ENCODE measurements around the gene CNTLN.
"Not testable (repeated sequence)": the region's sequence is repeated elsewhere in the genome, so short reads cannot be mapped to it uniquely, and the experiment has no call there.

The CNTLN gene

DNA sequence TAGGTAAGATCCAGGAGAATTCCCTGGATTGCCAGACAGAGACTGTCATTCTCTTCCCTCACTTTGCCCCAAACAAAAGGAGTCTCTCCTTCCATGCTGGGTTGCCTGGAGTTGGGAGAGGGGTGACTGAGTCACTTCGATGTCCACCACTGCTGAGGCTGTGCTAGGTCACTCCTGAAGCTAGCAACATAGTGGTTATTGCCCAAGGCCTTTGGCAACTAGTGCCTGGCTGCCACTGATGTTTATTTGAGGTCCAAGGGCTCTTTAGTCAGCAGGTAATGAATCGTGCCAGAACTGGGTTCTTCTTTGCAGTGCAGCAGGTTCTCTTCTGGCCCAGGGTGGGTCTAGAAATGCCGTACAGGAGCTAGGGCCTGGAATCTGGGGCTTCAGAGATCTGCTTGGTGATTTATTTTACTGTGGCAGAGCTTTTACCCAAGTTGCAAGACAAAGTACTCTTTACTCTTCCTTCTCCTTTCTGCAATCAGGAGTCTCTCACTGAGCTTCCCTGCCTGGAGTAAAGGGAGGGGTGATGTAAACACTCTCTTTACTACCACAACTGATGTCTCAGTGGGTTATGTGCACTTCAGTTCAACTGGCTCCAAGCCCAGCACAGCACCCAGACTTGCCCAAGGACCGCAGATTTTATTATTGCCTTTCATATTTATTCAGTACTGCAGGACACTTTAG is 288.3 kb downstream of the CNTLN start:
- DNase-seq (ENCODE audit: low read depth), result no peak

DNA sequence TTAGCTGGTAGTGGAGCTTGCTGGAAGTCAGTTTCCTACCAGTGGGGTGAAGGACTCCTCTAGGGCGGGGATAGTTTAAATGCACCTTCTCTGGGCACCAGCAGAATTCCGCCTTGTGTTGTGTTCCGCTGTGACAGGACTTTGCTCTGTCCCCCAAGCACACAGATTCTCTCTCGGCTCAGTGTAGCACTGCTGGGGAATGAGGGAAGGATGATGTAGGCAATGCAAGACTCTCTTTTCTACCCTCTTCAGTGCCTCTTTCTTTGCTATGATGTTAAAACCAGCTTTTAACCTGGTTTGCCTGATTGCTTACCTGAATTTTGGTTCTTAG is 288.8 kb downstream of the CNTLN start:
- DNase-seq (ENCODE audit: low read depth), result no peak

GRCh38 chr9:17425384-17425783 is 290.5 kb downstream of the CNTLN start:
- no peak for DNase-seq (ENCODE audit: low read depth)

DNA sequence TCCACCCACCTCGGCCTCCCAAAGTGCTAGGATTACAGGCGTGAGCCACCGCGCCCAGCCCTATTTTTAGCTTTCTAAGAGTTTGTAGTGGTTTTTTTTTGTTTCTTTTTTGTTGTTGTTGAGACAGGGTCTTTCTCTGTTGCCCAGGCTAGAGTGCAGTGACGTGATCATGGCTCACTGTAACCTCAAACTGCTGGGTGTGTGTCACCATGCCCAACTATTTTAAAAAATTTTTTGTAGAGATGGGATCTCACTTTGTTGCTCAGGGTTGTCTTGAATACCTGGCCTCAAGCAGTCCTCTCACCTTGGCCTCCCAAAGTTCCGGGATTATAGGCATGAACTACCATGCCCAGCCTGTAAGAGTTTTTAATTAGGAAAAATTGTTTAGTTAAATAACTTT is 298.7 kb downstream of the CNTLN start:
- DNase-seq (ENCODE audit: low read depth), result no peak

DNA sequence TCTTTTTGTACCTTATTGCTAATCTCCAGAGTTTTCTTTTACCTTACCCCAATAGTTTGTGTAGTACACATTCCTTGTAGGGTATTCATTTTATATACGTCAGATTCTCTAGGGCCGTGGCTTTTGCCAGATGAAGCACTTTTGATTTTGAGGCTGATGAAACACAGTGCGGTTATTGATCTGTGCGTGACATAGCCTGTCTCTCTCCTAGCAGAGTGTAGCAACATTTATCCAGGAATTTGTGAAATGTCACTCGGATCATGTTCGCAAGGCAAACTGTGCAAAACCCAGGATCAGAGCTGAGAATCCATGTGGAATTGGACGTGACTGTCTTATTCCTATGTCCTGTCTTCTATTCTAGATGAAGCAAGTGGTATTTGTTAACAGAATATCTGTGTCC is 302.0 kb downstream of the CNTLN start:
- no peak for DNase-seq (ENCODE audit: low read depth)

- no peak for DNase-seq (ENCODE audit: low read depth)
Measured at GRCh38 chr9:17437813-17438212, 303.0 kb downstream of the CNTLN start.

DNA sequence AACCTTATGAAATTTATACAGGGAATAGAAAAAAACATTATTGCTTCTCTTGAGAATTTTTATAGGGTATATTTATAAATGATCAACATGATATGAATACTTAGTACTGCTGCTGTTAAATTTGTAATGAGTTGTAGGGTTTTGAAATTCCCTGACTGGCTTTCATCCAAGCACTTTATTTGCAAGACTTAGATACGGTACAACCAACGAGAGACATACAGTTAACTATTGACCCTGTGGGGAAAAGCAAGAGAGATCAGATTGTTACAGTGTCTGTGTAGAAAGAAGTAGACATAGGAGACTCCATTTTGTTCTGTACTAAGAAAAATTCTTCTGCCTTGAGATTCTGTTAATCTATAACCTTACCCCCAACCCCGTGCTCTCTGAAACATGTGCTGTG is 310.3 kb downstream of the CNTLN start:
- DNase-seq (ENCODE audit: low read depth), result not testable (repeated sequence)

DNA sequence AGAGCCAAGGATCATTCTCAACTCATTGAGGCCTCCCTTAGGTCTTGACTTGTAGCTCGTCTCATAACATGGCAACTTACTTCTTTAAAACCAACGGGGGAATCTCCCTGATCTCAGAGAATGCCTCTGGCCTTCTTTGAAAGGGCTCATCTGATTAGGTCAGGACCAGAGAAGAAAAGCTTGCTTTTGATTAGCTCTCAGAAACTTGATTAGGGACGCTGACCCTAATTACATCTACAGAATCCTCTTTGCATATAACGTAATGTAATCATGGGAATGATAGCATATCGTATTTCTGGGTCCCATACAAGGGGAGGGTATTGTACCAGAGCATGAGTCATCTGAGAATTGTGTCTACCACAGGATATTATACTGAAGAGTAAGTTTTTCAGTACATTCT is 318.9 kb downstream of the CNTLN start:
- DNase-seq (ENCODE audit: low read depth), result no peak

GRCh38 chr9:17462869-17463464 is 328.1 kb downstream of the CNTLN start:
- peak; percentile 28 for DNase-seq (ENCODE audit: low read depth)

DNA sequence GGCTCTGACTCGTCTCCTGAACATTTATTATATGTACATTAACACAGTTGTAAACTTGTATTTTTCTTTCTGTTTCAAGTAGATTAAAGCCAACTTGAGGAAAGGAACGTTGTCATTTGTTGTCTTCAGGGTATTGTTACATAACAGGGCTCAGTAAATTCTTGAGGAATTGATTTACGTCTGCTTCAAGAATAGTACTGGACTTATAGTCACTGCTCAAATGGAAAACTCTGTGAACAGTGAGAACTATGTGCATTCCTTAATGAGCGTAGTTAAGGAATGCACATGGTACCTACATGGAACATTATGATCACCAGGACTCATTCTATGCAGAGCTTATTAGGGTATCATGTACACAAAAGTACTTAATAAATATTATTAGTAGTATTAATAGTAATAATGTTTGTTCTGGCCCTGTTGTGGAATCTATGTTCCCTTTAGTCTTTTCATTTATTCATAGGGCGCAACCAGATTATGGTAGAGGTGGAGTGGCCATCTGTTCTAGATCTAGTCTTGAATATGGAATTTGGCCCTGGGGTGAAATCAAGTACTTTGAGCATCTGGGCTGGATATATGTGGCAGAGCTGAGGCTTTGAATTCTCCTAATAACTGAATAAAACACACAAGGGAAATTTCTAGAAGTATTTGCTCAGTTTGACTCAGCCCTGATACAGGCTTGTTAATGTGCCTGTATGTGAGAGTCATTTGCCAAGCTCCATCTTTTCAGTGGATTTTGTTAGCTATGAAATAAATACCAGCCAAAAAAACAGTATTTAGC is 335.4 kb downstream of the CNTLN start:
- no peak for DNase-seq (ENCODE audit: low read depth)

DNA sequence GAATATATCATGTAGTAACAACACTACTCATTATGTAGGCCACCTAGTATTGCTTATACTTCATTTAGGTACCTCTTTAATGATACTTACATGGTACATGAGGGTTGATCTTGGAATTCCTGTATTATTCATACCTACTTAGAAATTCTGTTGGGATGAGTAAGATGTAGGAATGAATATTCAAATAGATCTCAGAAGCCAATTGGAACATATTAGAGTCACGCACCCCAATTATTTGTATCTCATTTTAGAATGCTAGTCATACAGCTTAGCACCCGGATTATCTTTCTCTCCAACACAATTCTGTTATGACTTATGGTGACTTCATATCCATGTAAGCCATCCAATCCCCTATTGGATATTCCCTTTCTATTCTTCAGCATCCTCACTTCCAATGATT is 337.3 kb downstream of the CNTLN start:
- no peak for DNase-seq (ENCODE audit: low read depth)

- no peak for DNase-seq (ENCODE audit: low read depth)
Measured at GRCh38 chr9:17476401-17476800, 341.6 kb downstream of the CNTLN start.

DNA sequence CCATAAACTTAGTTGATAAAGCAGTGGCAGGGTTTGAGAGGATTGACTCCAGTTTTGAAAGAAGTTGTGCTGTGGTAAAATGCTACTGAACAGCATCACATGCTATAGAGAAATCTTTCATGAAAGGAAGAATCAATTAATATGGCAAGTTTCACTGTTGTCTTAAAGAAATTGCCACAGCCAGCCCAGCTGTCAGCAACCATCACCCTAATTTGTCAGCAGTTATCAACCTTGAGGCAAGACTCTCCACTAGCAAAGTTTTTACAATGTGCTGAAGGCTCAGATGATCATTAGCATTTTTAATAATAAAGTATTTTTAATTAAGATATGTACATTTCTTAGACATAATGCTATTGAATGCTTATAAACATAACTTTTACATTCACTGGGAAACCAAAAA is 343.0 kb downstream of the CNTLN start:
- no peak for DNase-seq (ENCODE audit: low read depth)

DNA sequence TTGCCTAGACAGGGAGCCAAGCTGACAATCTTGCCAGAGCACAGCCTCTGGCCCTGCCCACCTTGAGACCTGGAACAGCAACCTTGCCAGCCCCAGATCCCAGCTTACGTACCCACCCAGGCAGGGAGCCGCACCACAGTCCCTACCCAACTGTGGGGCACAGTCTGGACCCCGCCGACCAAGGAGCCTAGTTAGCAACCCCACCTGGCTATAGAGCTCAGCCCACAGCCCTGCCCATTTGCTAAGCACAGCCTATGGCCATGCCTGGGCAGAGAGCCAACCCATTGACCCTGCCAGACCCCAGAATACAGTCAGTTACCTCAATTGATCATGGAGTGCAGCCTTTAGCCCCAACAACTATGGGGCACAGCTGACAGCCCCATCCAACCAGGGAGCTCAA is 346.1 kb downstream of the CNTLN start:
- DNase-seq (ENCODE audit: low read depth), result no peak

GRCh38 chr9:17481565-17481964 is 346.7 kb downstream of the CNTLN start:
- no peak for DNase-seq (ENCODE audit: low read depth)

DNA sequence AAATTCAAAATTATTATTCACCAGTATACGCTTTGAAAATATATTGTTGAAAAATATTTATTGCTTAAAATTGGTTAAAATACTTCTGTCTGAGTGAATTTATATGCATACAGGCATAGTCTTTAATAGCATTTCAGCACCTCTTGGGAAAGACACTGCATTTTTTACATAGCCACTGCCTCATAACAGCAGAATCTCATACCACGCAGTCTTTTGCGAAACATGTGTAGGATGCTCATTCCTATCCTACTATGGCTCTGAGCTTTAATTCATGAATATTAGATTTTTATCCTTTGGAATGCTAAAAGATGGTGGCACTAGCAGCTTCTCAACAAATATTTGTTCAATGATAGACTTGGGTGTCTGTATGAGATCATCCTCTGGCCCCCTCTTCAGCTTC is 350.1 kb downstream of the CNTLN start:
- no peak for DNase-seq (ENCODE audit: low read depth)

GRCh38 chr9:17486396-17486795 is 351.6 kb downstream of the CNTLN start:
- no peak for DNase-seq (ENCODE audit: low read depth)

DNA sequence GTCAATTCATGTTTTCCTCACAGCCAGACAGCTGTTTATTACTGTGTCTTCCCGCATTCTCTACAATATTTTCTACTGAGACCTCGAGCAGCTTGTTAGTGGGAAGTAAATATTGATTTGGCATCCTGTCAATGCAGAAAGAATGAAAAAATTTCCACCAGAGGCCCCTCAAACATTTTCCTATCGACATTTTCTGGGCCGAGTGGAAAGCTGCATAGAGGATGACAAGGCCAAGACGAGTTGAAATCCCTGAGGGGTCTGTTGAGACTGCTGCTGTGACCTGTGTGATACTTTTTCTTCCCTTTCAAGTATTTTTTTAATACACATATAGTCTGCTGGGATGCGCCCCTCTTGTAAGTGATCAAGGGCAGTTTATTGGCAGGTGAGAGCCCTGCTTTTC is 352.6 kb downstream of the CNTLN start:
- DNase-seq (ENCODE audit: low read depth), result no peak

- DNase-seq (ENCODE audit: low read depth), result no peak
Measured at GRCh38 chr9:17488662-17489061, 353.8 kb downstream of the CNTLN start.

GRCh38 chr9:17490110-17490509 is 355.3 kb downstream of the CNTLN start:
- no peak for DNase-seq (ENCODE audit: low read depth)

DNA sequence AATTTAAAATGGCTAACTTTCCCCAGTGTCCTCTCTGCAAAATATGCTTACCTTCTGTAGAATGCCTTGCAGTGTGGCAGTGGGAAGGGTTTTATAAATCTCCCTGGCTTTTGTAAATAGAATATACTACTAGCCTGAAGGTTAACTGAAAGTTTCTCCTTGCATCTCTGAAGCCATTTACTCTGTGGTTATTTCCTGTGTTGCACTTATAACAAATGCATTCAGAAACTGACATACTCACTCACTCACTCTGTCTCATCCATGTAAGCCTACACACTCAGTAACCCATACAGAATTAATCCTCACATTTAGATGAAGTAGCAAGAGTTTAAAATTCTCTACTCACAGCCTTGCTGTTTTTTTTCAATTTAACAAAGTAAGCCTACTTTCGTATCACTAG is 356.9 kb downstream of the CNTLN start:
- no peak for DNase-seq (ENCODE audit: low read depth)

DNA sequence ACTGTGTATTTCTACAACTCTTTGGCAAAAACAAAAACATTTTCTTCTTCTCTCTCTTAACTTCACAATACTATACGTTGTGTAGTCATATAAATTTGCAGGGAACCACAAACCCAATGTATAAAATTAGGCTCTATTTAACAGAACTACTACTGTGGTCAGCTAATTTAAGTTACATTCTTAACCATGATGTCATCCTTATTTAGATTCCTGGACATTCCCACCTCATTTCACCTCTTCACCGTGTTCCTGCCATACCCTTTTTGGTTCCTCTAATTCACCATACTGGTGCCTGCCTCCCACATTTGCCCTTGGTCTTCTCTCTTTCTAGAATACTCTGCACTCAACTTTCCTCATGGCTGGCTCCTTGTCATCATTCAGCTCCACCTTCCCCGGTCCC is 368.4 kb downstream of the CNTLN start:
- no peak for DNase-seq (ENCODE audit: low read depth)

DNA sequence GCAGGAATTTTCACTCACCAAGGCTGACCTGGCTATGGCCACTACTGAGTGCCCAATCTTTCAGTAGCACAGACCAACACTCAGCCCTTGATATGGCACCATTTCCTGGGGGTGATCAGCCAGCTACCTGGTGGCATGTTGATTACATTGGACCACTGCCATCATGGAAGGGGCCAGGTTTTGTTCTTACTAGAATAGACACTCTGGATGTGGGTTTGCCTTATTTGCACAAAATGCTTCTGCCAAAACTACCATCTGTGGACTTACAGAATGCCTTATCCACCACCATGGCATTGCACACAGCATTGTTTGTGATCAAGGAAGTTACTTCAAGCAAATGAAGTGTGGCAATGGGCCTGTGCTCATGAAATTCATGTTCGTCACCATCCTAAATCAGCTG is 374.3 kb downstream of the CNTLN start:
- no peak for DNase-seq (ENCODE audit: low read depth)

DNA sequence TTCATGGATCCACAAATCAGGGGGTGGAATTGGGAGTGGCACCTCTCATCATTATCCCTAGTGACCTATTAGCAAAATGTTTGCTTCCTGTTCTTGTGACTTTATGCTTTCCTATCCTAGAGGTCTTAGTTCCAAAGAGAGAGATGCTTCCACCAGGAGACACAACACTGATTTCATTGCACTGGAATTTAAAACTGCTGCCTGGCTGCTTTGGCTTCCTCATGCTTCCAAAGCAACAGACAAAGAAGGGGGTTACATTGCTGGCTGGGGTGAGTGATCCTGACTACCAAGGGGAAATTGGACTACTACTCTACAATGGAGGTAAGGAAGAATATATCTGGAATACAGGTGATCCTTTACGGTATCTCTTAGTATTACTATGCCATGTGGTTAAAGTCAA is 374.9 kb downstream of the CNTLN start:
- DNase-seq (ENCODE audit: low read depth), result peak; percentile 0

Measured in GM04504 (cell line).